ENCODE data around the gene CEMIP2.

Gene CEMIP2

DNA sequence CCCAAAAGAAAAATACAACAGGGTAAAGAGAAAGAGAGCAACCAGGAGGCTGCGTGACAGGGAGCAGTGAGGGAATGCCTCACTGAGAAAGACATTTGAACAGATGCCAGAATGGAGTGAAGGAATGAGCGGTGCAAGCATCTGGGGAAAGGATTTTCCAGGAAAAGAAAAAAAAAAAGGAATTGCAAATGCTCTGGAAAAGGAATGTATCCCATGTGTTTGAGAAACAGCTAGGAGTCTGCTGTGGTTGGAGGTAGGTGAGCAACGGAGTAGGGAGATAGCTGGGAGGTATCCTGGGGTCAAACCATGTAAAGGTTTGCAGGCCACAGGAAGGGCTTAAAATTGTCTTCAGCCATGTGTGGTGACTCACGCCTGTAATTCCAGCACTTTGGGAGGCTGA is 23.6 kb upstream of the CEMIP2 start:
- H3K4me1 Mint-ChIP-seq = peaks cover 34% of the 10 kb centered on the region
- no peak overlapping the region for H3K27ac Mint-ChIP-seq
- no peak for ATAC-seq (ENCODE audit: low read depth)

GRCh38 chr9:71790296-71790695 is 22.0 kb upstream of the CEMIP2 start:
- Mint-ChIP-seq H3K4me3 (no peak overlapping the region), H3K9me3 (peaks cover 4% of the 10 kb centered on the region), H3K36me3 (peaks cover 5% of the 10 kb centered on the region), H3K27ac (no peak overlapping the region), H3K27me3 (no peaks in the 10 kb centered on the region), H3K4me1 (peaks cover 27% of the 10 kb centered on the region)
- ATAC-seq (ENCODE audit: low read depth) = no peak
- no peak for DNase-seq (ENCODE audit: low spot score in 2 of 2)

More for the DNA sequence above, 23.6 kb upstream of the CEMIP2 start:
- no peaks in the 10 kb centered on the region for H3K27me3 Mint-ChIP-seq
- peak overlapping the region; percentile 28 for H3K4me3 Mint-ChIP-seq
- peaks cover 4% of the 10 kb centered on the region for H3K9me3 Mint-ChIP-seq
- peaks cover 3% of the 10 kb centered on the region for H3K36me3 Mint-ChIP-seq
- DNase-seq (ENCODE audit: low spot score in 2 of 2) = no peak

DNA sequence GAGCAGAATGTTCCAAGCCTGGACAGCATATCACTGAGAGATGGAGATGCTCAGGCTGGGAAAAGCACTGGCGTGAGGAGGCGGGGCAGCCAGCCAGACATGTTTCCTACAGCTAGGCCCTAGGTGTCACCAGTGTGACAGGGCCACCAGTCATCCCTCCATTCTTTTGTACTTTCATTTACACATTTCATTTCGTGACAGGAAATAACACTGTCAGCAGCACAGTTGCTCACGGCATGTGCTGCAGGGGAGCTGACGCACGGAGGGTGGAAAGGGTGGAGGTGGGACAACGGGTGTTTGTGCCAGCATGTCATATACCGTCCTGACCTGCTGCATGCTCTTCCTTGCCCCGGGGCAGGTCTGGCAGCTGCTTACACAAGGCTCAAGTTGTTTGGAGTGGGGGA is 14.8 kb upstream of the CEMIP2 start:
- peaks cover 4% of the 10 kb centered on the region for H3K36me3 Mint-ChIP-seq
- DNase-seq (ENCODE audit: low spot score in 2 of 2) = peak; percentile 66 to 69
- H3K9me3 Mint-ChIP-seq = no peaks in the 10 kb centered on the region
- peak overlapping the region; percentile 93 for H3K27ac Mint-ChIP-seq
- peaks cover 21% of the 10 kb centered on the region for H3K4me1 Mint-ChIP-seq
- no peaks in the 10 kb centered on the region for H3K27me3 Mint-ChIP-seq
- peak; percentile 92 for ATAC-seq (ENCODE audit: low read depth)
- H3K4me3 Mint-ChIP-seq = peak overlapping the region; percentile 81

GRCh38 chr9:71781391-71781790 is 13.1 kb upstream of the CEMIP2 start:
- no peaks in the 10 kb centered on the region for H3K9me3 Mint-ChIP-seq
- peak overlapping the region; percentile 93 for H3K27ac Mint-ChIP-seq
- DNase-seq (ENCODE audit: low spot score in 2 of 2) (no peak), ATAC-seq (ENCODE audit: low read depth) (no peak)
- H3K4me3 Mint-ChIP-seq = no peak overlapping the region
- H3K27me3 Mint-ChIP-seq = no peaks in the 10 kb centered on the region
- peaks cover 21% of the 10 kb centered on the region for H3K4me1 Mint-ChIP-seq
- peaks cover 2% of the 10 kb centered on the region for H3K36me3 Mint-ChIP-seq

- DNase-seq (ENCODE audit: low spot score in 2 of 2) = no peak
- H3K27ac Mint-ChIP-seq = peak overlapping the region; percentile 93
- peaks cover 21% of the 10 kb centered on the region for H3K4me1 Mint-ChIP-seq
- H3K4me3 Mint-ChIP-seq = no peak overlapping the region
- H3K27me3 Mint-ChIP-seq = no peaks in the 10 kb centered on the region
- H3K36me3 Mint-ChIP-seq = peaks cover 2% of the 10 kb centered on the region
- no peak for ATAC-seq (ENCODE audit: low read depth)
- no peaks in the 10 kb centered on the region for H3K9me3 Mint-ChIP-seq
These were observed 12.6 kb upstream of the CEMIP2 start for GRCh38 chr9:71780953-71781352.

- H3K27me3 Mint-ChIP-seq = no peaks in the 10 kb centered on the region
- peaks cover 14% of the 10 kb centered on the region for H3K4me1 Mint-ChIP-seq
- no peak for ATAC-seq (ENCODE audit: low read depth)
- no peak overlapping the region for H3K4me3 Mint-ChIP-seq
- no peak for DNase-seq (ENCODE audit: low spot score in 2 of 2)
- H3K27ac Mint-ChIP-seq = peak overlapping the region; percentile 8
- no peaks in the 10 kb centered on the region for H3K36me3 Mint-ChIP-seq
- no peaks in the 10 kb centered on the region for H3K9me3 Mint-ChIP-seq
These were observed 9.8 kb upstream of the CEMIP2 start for GRCh38 chr9:71778085-71778484.

DNA sequence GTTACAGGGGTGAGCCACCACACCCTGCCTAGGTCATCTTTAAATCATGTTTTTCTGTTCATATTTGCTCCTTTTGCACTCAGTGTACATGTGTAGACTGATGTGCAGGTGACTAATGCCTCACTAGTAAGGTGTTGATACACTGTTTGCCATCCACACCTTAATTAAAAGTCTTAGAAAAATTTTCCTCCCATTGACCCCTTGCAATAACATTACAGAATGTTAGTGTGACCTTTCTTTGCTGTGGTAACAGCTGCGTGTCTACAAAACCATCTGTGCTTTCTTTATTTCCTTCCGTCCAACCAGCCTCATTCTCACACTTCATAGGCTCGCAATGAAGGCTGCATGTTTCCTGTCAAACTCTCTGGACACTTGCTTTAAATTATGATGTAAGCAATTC is 6.6 kb upstream of the CEMIP2 start:
- ATAC-seq (ENCODE audit: low read depth) = peak; percentile 24
- Mint-ChIP-seq H3K4me3 (no peak overlapping the region), H3K9me3 (no peaks in the 10 kb centered on the region), H3K27me3 (no peaks in the 10 kb centered on the region), H3K27ac (no peak overlapping the region), H3K36me3 (no peaks in the 10 kb centered on the region), H3K4me1 (peaks cover 4% of the 10 kb centered on the region)
- DNase-seq (ENCODE audit: low spot score in 2 of 2) = no peak

GRCh38 chr9:71772726-71773125 is 4.4 kb upstream of the CEMIP2 start:
- no peaks in the 10 kb centered on the region for H3K9me3 Mint-ChIP-seq
- ATAC-seq (ENCODE audit: low read depth) (no peak), DNase-seq (ENCODE audit: low spot score in 2 of 2) (no peak)
- no peaks in the 10 kb centered on the region for H3K36me3 Mint-ChIP-seq
- no peak overlapping the region for H3K4me3 Mint-ChIP-seq
- no peaks in the 10 kb centered on the region for H3K27me3 Mint-ChIP-seq
- no peak overlapping the region for H3K27ac Mint-ChIP-seq
- H3K4me1 Mint-ChIP-seq = peaks cover 12% of the 10 kb centered on the region

GRCh38 chr9:71770170-71770569 is 1.9 kb upstream of the CEMIP2 start:
- H3K4me3 Mint-ChIP-seq = peak overlapping the region; percentile 93
- no peaks in the 10 kb centered on the region for H3K36me3 Mint-ChIP-seq
- peak overlapping the region; percentile 89 for H3K27ac Mint-ChIP-seq
- no peak for ATAC-seq (ENCODE audit: low read depth)
- no peaks in the 10 kb centered on the region for H3K9me3 Mint-ChIP-seq
- H3K4me1 Mint-ChIP-seq = peaks cover 33% of the 10 kb centered on the region
- no peaks in the 10 kb centered on the region for H3K27me3 Mint-ChIP-seq
- no peak for DNase-seq (ENCODE audit: low spot score in 2 of 2)

GRCh38 chr9:71769175-71770161 is 1.2 kb upstream of the CEMIP2 start:
- peak; percentile 52 to 70 for DNase-seq (ENCODE audit: low spot score in 2 of 2)
- Mint-ChIP-seq H3K27me3 (no peaks in the 10 kb centered on the region), H3K9me3 (no peaks in the 10 kb centered on the region), H3K4me1 (peaks cover 33% of the 10 kb centered on the region), H3K27ac (peak overlapping the region; percentile 89), H3K36me3 (no peaks in the 10 kb centered on the region), H3K4me3 (peak overlapping the region; percentile 93)
- ATAC-seq (ENCODE audit: low read depth) = peak; percentile 56

DNA sequence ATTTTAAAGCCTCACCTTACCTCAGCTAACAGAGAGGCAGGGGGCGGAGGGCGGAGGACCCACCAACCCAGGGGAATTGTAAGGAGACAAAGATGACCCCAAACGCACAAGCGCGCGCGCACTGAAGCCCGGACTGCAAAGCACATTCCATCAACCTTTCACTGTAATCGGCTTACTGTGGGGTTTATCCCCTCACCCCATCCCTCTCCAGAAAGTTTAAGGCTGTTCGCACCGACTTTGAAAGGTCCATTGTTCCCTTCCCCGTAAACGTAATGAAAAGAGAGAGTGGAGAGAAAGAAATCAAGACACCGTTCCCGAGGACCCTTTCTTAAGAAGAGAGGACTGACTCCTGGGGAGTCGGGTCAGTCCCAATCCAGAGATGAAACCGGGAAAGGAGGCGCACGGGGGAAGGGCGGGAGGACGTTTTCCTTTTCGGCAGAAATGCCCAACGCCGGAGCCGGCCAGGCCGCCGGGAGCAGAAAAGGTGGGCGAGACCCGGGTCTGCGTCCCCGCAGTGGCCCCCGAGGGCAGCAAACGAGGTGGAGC is 464 bp downstream of the CEMIP2 start:
- H3K27me3 Mint-ChIP-seq = no peaks in the 10 kb centered on the region
- ATAC-seq (ENCODE audit: low read depth) = no peak
- peak overlapping the region; percentile 95 for H3K27ac Mint-ChIP-seq
- no peaks in the 10 kb centered on the region for H3K36me3 Mint-ChIP-seq
- H3K9me3 Mint-ChIP-seq = no peaks in the 10 kb centered on the region
- no peak for DNase-seq (ENCODE audit: low spot score in 2 of 2)
- H3K4me1 Mint-ChIP-seq = peaks cover 43% of the 10 kb centered on the region
- H3K4me3 Mint-ChIP-seq = peak overlapping the region; percentile 93

GRCh38 chr9:71767163-71767775 is 1.0 kb downstream of the CEMIP2 start:
- Mint-ChIP-seq H3K36me3 (no peaks in the 10 kb centered on the region), H3K27me3 (no peaks in the 10 kb centered on the region), H3K4me3 (peak overlapping the region; percentile 93), H3K27ac (peak overlapping the region; percentile 95), H3K4me1 (peaks cover 43% of the 10 kb centered on the region), H3K9me3 (no peaks in the 10 kb centered on the region)
- DNase-seq (ENCODE audit: low spot score in 2 of 2) (no peak), ATAC-seq (ENCODE audit: low read depth) (no peak)

DNA sequence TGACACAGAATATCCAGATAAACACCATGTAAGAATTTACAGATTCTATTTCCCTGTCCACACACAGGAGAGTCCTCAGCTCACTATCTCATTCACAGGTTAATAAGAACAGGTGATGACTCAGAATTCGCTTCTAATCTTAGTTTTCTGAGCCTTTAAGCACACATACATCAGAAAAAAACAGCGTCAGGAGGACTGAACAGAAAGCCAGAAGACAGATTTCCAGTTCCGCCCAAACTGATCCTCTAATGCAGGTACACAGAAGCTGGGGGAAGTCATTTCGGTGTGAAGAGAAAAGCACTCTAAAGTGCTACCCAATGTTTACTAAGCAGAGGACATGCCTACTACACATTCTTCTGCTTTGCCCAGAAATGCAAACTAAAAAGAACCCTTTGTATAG is 1.6 kb downstream of the CEMIP2 start:
- Mint-ChIP-seq H3K4me1 (peaks cover 46% of the 10 kb centered on the region), H3K27ac (peak overlapping the region; percentile 95), H3K4me3 (peak overlapping the region; percentile 93), H3K36me3 (no peaks in the 10 kb centered on the region), H3K9me3 (no peaks in the 10 kb centered on the region), H3K27me3 (no peaks in the 10 kb centered on the region)
- DNase-seq (ENCODE audit: low spot score in 2 of 2) (no peak), ATAC-seq (ENCODE audit: low read depth) (no peak)

GRCh38 chr9:71765693-71766092 is 2.6 kb downstream of the CEMIP2 start:
- no peaks in the 10 kb centered on the region for H3K36me3 Mint-ChIP-seq
- DNase-seq (ENCODE audit: low spot score in 2 of 2) = no peak
- H3K4me1 Mint-ChIP-seq = peaks cover 48% of the 10 kb centered on the region
- H3K9me3 Mint-ChIP-seq = no peaks in the 10 kb centered on the region
- H3K27ac Mint-ChIP-seq = peak overlapping the region; percentile 18
- H3K27me3 Mint-ChIP-seq = no peaks in the 10 kb centered on the region
- no peak for ATAC-seq (ENCODE audit: low read depth)
- H3K4me3 Mint-ChIP-seq = no peak overlapping the region
